RCC 7860 (cell line): ENCODE measurements around the gene FGD5.

Experiments
- DNase-seq: peaks from one replicate; pipeline ENCODE4 v3.0.0-alpha.2; 2015; ENCODE audit warnings: low spot score
- FAIRE-seq: peaks from 2 replicates; lab custom pipeline; 2012; peaks lifted over from hg19 to GRCh38; lab: Jason Lieb, UNC

Gene FGD5

GRCh38 chr3:14959359-14959943 is 140.7 kb downstream of the FGD5 start:
- no peak for FAIRE-seq

DNA sequence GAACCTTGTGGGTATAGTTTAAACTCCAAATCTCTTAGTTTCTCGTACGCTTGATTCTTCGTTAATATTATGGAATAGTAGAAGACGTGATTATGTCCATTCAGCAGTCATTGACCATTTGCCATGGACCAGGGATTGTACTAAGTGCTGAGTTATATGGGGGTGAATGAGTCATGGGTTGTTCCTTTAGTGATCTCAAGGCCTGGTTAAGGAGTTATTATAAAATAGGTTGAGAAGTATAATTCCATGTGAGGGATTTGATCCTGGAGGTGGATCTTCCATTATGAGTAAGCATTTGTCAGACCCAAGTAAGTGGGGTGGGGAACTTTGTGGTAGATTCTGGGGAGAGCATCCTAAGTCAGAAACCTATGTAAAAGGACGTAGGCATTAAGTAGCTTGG is 144.0 kb downstream of the FGD5 start:
- DNase-seq (peak; percentile 67), FAIRE-seq (peak; percentile 82)

More at GRCh38 chr3:14959359-14959943, 140.7 kb downstream of the FGD5 start:
- DNase-seq, result no peak

DNA sequence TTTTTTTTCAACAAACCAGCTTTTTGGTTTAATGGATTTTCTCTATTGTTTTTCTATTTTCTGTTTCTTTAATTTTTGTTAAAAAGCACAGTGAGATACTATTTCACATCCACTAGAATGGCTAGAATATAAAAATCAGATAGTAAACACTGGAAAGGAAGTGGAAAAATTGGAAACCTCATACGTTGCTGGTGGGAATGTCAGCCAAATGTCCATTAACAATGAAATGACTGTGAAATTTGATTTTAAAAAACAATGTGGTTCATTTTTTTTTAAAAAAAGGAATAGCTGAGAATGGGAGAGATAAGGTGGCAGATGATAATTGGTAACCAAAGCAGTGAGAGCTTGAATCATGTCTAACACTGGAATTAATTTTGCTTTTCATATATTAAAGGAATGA is 148.5 kb downstream of the FGD5 start:
- FAIRE-seq (no peak), DNase-seq (no peak)

DNA sequence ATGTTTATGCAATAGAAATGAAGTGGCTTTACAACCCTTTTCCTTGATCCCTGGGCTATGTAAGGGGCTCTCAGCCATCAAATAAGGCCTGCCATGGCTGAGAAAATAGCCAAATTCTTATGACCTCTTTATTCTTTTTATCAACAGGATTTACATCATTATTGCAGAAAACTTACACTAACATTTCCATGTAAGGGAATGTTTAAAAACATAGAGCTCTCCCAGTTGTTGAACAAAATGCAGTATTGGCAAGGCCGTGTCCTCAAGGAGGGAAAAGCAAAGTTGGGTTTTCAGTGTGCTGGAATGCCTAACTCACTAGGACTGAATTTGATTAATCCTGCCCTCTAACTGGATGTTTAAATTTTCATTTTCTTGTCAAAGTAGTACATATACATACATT is 150.9 kb downstream of the FGD5 start:
- no peak for FAIRE-seq
- no peak for DNase-seq

DNA sequence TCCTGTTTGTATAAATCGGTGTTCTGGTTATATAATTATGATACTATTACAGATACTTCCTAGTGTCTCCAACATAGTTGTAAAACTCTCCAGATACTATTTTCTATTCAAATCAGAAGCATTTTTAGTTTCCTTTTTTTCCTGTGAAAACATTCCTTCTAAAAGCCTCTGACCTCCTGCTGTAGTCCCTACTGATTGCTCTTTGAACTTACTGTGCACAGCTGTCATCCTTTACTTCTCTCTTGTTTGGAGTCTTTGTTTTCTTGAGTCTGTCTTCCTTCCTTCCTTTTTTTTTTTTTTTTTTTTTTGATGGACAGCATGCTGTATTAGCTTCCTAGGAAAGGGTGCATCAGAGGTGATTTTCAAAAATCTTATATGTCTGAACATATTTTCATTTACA is 157.6 kb downstream of the FGD5 start:
- no peak for DNase-seq
- no peak for FAIRE-seq

DNA sequence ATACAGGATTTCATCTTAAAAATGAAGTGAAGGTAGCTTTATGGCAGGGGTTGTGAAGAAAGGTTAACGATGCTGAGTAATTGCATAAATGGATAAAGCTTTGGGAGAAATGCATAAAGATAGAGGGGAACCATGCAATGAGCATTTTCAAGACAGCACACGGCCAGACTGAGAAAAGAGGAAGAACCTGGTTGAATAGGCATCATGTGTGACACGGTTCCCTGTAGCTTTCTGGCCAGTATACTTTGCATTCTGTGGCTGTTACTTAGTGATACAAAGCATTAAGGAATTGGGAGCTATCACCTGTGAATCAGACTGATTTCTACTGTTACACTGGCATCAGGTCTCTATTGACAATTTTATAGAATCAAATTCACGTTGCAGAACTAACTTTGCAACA is 161.9 kb downstream of the FGD5 start:
- FAIRE-seq (no peak), DNase-seq (no peak)
